ENCODE data around the gene BLOC1S5. TPM values are rescaled to one million over a fixed set of nuclear protein-coding genes. Genes with fewer than 3 reads are reported as not detected.

Gene BLOC1S5
- total and polyA plus RNA-seq, 9 of the 15 experiments (the other 6 are each of a cell fraction or from before 2014, with no cell fraction given), result 8.5 to 41.0 (median 27.7) TPM

- CTCF ChIA-PET (ENCODE audit: low intra/inter-chr PET ratio), result no interaction called here
- TF ChIP-seq ZNF785 (CRISPR knock-in tag; IDR thresholded peaks at IDR 0.05), result no peak
- peak; percentile 39; the same call in 1 of the 2 replicates for TF ChIP-seq ATF3 (IDR thresholded peaks at IDR 0.05)
- TF ChIP-seq ATF3 (CRISPR knock-in tag; conservative IDR thresholded peaks at IDR 0.05), result no peak
- 0 out of 2 replicates have a peak, but pooled peaks have one; percentile 31 for TF ChIP-seq CXXC5 (CRISPR knock-in tag; IDR thresholded peaks at IDR 0.05)
- 0 out of 2 replicates have a peak, but pooled peaks have one; percentile 34 for TF ChIP-seq JUN (IDR thresholded peaks at IDR 0.05; ENCODE audit: borderline replicate concordance, low read depth, low read length)
- TF ChIP-seq JUN (CRISPR knock-in tag; IDR thresholded peaks at IDR 0.05; ENCODE audit: borderline replicate concordance), result no peak
- peak; percentile 90 for TF ChIP-seq ATF7 (IDR thresholded peaks at IDR 0.05)
- 0 out of 2 replicates have a peak, but pooled peaks have one; percentile 28 for TF ChIP-seq MYC (IDR thresholded peaks at IDR 0.05; ENCODE audit: low read depth, low read length)
- no peak for TF ChIP-seq MYC (CRISPR knock-in tag; IDR thresholded peaks at IDR 0.05; ENCODE audit: borderline replicate concordance, low read depth)
- peak; percentile 3 for TF ChIP-seq ZFP36 (IDR thresholded peaks at IDR 0.05; ENCODE audit: low read depth, low read length, partially characterized antibody)
- TF ChIP-seq ZC3H4 (CRISPR knock-in tag; IDR thresholded peaks at IDR 0.05; ENCODE audit: borderline replicate concordance), result no peak
- peak; percentile 29; the same call in 1 of the 2 replicates for TF ChIP-seq VEZF1 (CRISPR knock-in tag; IDR thresholded peaks at IDR 0.05)
- no peak for TF ChIP-seq LEF1 (IDR thresholded peaks at IDR 0.05)
- 0 out of 2 replicates have a peak, but pooled peaks have one; percentile 36 for TF ChIP-seq CEBPG (CRISPR knock-in tag; IDR thresholded peaks at IDR 0.05)
- peak; percentile 82 to 91 for TF ChIP-seq CEBPG (tag; conservative IDR thresholded peaks at IDR 0.05 in 1 of 2, IDR thresholded peaks at IDR 0.05 in 1 of 2)
- TF ChIP-seq NFIC (IDR thresholded peaks at IDR 0.05), result peak; percentile 86
- TF ChIP-seq JUND (IDR thresholded peaks at IDR 0.05; ENCODE audit: borderline replicate concordance, low read depth, low read length), result peak; percentile 37; the same call in 1 of the 2 replicates
- no peak; the same call in 2 of the 3 replicates for TF ChIP-seq JUND (tag; IDR thresholded peaks at IDR 0.05; ENCODE audit: borderline replicate concordance, low read depth, low read length)
- TF ChIP-seq POU5F1 (IDR thresholded peaks at IDR 0.05; ENCODE audit: borderline replicate concordance, low read depth, low read length, partially characterized antibody), result no peak
These were observed 67.6 kb downstream of the BLOC1S5 start for GRCh38 chr6:7996538-7997111.

More at GRCh38 chr6:7996538-7997111, 67.6 kb downstream of the BLOC1S5 start:
- Histone ChIP-seq H3K9ac (ENCODE audit: insufficient read depth in 1 of 2, low read depth in 2 of 2, low read length in 2 of 2) (no peak overlapping the region), H3K4me2 (ENCODE audit: insufficient read depth, low read length) (no peak overlapping the region), H3K9me1 (ENCODE audit: control insufficient read depth, insufficient read depth, low read length) (no peaks in the 10 kb centered on the region), H2AFZ (ENCODE audit: low read depth, low read length) (no peak overlapping the region), H3K27ac (ENCODE audit: extremely low read depth, low read depth, low read length) (no peak overlapping the region), H3K9me3 (replicated peaks; ENCODE audit: control insufficient read depth, insufficient read depth, low read depth, low read length) (no peaks in the 10 kb centered on the region), H3K4me3 (no peak overlapping the region), H4K20me1 (replicated peaks; ENCODE audit: control insufficient read depth, insufficient read depth, low read length) (no peaks in the 10 kb centered on the region), H3K79me2 (ENCODE audit: control insufficient read depth, insufficient read depth, low read length) (no peaks in the 10 kb centered on the region), H3K36me3 (ENCODE audit: control insufficient read depth, insufficient read depth, low read length) (no peaks in the 10 kb centered on the region), H3K4me1 (replicated peaks in 1 of 2; ENCODE audit: control insufficient read depth in 2 of 2, insufficient read depth in 2 of 2, low read length in 2 of 2) (peaks cover 0 to 4% of the 10 kb centered on the region in 2 experiments; a peak in 2 of 5 replicates), H3K27me3 (ENCODE audit: control insufficient read depth in 2 of 2, insufficient read depth in 2 of 2, low read length in 2 of 2) (no peaks in the 10 kb centered on the region)
- FAIRE-seq (no peak), ATAC-seq (peak; percentile 79), DNase-seq (ENCODE audit: extremely low read depth in 1 of 4, low spot score in 3 of 4) (peak in 1 of 4 experiments; percentile 38)
- POLR2A ChIA-PET, result interaction anchor here (1.2 kb wide), 1 partner anchor 14 kb away, joined by 3 read pairs; no protein-coding TSS in a partner anchor
- in situ Hi-C loops (cut with MboI) (no loop called here), intact Hi-C loops (cut with micrococcal nuclease) (no loop called here)
- WGBS (ENCODE audit: insufficient coverage, low coverage, missing lambda C conversion rate), result 11% methylated on average over 10 of the region's 10 CpGs
- BruUV-seq (replicated peaks), result no TSS peak
